ENCODE data around the gene TRAPPC2.

- TF ChIP-seq CTCF (IDR thresholded peaks at IDR 0.05), result no peak
- no peak for TF ChIP-seq POLR2A (IDR thresholded peaks at IDR 0.05)
These were observed 29.1 kb upstream of the TRAPPC2 start for GRCh38 chrX:13763489-13763888.

Measured in adrenal gland (tissue), 5 donors.